Glutamatergic neuron (in vitro differentiated cells): Measurements from ENCODE around the gene RAET1L. TPM values are rescaled to one million over a fixed set of nuclear protein-coding genes. Genes with fewer than 3 reads are reported as not detected.
A peak's percentile ranks its signal among the peaks of the same experiment; 100 is the strongest.

Source experiments
- DNase-seq: peaks from one replicate; pipeline ENCODE4 v3.0.0; 2022
- H3K27ac Mint-ChIP-seq: one replicate; pipeline ENCODE4 v1.8.0; 2020; ENCODE audit warnings: mild to moderate bottlenecking, mixed read lengths, inconsistent platforms; ENCODE audit not compliant: unreplicated experiment
- H3K27me3 Mint-ChIP-seq: one replicate; pipeline ENCODE4 v1.8.0; 2020; ENCODE audit warnings: mild to moderate bottlenecking, moderate library complexity, mixed read lengths, inconsistent platforms; ENCODE audit not compliant: unreplicated experiment
- H3K36me3 Mint-ChIP-seq: one replicate; pipeline ENCODE4 v1.8.0; 2020; ENCODE audit warnings: mild to moderate bottlenecking, mixed read lengths, inconsistent platforms; ENCODE audit not compliant: unreplicated experiment
- H3K4me1 Mint-ChIP-seq: one replicate; pipeline ENCODE4 v1.8.0; 2020; ENCODE audit warnings: mild to moderate bottlenecking, low read depth, mixed read lengths, inconsistent platforms; ENCODE audit not compliant: unreplicated experiment
- H3K4me3 Mint-ChIP-seq: one replicate; pipeline ENCODE4 v1.8.0; 2020; ENCODE audit warnings: mild to moderate bottlenecking, mixed read lengths, inconsistent platforms; ENCODE audit not compliant: unreplicated experiment
- H3K9me3 Mint-ChIP-seq: one replicate; pipeline ENCODE4 v1.8.0; 2020; ENCODE audit warnings: mild to moderate bottlenecking, moderate library complexity, mixed read lengths, inconsistent platforms; ENCODE audit not compliant: unreplicated experiment
- total RNA-seq: library from RNA; stranded (reverse); fragmentation: NEBNext Ultra II Directional; extraction: Animal tissue kit (Norgen Biotek cat#: 25700); gene quantifications from one replicate; pipeline ENCODE4 v1.2.1, GENCODE V29; 2021; ENCODE audit not compliant: unreplicated experiment
- TF ChIP-seq, protein P1 (sequence below): fragments of 200-600 bp; sonication (generic); IDR thresholded peaks from one replicate; pipeline ENCODE4 v1.5.0; 2021; ENCODE audit not compliant: partially characterized antibody, unreplicated experiment

The RAET1L gene
- total RNA-seq, 1 donor from 2014 or later, result not detected

DNA sequence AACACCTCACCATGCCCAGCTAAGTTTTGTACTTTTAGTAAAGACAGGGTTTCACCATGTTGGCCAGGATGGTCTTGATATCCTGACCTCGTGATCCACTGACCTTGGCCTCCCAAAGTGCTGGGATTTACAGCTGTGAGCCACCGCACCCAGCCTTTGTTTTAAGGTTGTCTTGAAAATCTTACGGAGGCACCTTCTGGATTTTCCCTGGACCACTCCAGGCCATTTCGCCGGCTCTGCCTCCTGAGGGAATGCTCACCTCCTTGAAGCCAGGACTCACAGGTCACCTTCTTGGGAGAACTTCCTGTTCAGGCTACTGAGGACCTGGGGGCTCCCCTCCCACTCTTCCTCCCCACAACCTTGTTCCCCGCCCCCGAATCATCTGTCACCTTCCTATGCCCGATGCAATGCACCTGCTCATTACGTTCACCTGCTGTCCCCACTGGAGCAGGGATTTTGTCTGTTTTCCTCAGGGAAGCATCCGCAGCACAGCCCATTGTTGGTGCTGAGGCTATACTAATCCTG, 19.4 kb upstream of the RAET1L start:
- Mint-ChIP-seq H3K27me3 (peaks cover 7% of the 10 kb centered on the region), H3K4me3 (no peak overlapping the region), H3K4me1 (peaks cover 2% of the 10 kb centered on the region), H3K9me3 (peaks cover 3% of the 10 kb centered on the region), H3K27ac (no peak overlapping the region), H3K36me3 (no peaks in the 10 kb centered on the region)
- no peak for DNase-seq
- TF ChIP-seq, protein P1, sequence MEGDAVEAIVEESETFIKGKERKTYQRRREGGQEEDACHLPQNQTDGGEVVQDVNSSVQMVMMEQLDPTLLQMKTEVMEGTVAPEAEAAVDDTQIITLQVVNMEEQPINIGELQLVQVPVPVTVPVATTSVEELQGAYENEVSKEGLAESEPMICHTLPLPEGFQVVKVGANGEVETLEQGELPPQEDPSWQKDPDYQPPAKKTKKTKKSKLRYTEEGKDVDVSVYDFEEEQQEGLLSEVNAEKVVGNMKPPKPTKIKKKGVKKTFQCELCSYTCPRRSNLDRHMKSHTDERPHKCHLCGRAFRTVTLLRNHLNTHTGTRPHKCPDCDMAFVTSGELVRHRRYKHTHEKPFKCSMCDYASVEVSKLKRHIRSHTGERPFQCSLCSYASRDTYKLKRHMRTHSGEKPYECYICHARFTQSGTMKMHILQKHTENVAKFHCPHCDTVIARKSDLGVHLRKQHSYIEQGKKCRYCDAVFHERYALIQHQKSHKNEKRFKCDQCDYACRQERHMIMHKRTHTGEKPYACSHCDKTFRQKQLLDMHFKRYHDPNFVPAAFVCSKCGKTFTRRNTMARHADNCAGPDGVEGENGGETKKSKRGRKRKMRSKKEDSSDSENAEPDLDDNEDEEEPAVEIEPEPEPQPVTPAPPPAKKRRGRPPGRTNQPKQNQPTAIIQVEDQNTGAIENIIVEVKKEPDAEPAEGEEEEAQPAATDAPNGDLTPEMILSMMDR, result no peak

DNA sequence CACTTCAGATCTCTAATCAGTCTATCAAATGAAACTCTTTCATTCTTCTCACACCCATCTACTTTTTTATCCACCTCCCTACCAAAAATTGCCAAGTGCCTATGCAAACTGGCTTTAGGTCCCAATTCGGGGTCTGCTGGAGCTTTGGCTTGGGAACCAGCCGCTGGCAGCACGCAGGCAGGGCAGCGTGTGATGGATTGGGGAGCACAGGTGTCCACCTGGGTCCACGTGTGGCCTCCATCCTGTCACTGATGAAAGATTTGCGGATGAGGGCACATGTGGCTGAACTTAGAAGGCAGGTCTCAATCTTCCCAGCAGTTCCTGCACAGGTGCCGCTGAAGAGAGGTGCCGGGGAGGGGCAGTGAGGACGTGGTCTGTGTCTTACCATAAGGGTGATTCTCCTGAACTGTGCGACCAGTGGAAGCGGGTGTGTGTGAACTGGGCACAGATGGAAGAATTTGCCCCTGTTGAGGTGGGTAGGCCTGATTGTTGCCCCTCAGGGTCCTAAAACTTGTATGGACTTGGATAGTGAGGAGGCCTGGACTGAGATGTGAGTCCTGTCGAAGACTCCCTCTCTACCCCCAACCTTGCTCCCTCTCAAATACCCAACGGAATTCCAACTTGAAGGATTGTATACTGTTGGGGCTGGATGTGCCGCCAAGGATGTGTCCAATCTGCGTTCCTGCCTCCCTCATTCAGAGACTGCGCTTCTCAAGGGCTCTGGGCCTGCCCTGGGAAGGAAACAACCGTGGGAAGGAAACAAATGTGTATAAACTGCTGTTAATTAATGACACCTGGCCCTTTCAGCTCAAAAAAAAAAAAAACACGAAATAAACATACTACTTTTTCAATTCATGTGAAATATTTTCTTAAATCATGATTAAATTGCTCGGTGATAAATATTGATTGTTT, 18.4 kb upstream of the RAET1L start:
- no peak overlapping the region for H3K27ac Mint-ChIP-seq
- H3K27me3 Mint-ChIP-seq, result peaks cover 7% of the 10 kb centered on the region
- H3K36me3 Mint-ChIP-seq, result no peaks in the 10 kb centered on the region
- no peak overlapping the region for H3K4me3 Mint-ChIP-seq
- DNase-seq, result no peak
- TF ChIP-seq, protein P1, result no peak
- H3K9me3 Mint-ChIP-seq, result peaks cover 3% of the 10 kb centered on the region
- peaks cover 2% of the 10 kb centered on the region for H3K4me1 Mint-ChIP-seq

DNA sequence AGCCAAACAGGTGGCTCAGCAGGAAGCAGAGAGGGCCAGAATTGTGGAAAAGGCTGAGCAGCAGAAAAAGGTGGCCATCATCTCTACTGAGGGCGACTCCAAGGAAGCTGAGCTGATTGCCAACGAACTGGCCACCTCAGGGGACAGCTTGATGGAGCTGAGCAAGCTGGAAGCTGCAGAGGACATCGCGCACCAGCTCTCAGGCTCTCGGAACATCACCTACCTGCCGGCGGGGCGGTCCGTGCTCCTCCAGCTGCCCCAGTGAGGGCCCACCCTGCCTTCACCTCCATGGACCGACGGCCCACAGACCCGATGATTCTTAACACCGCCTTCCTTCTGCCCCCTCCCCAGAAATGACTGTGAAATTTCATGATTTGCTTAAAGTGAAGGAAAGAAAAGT, 17.8 kb upstream of the RAET1L start:
- Mint-ChIP-seq H3K4me3 (no peak overlapping the region), H3K9me3 (peaks cover 6% of the 10 kb centered on the region), H3K4me1 (peaks cover 4% of the 10 kb centered on the region), H3K27me3 (peaks cover 9% of the 10 kb centered on the region), H3K27ac (no peak overlapping the region), H3K36me3 (no peaks in the 10 kb centered on the region)
- no peak for DNase-seq
- TF ChIP-seq, protein P1, result no peak

DNA sequence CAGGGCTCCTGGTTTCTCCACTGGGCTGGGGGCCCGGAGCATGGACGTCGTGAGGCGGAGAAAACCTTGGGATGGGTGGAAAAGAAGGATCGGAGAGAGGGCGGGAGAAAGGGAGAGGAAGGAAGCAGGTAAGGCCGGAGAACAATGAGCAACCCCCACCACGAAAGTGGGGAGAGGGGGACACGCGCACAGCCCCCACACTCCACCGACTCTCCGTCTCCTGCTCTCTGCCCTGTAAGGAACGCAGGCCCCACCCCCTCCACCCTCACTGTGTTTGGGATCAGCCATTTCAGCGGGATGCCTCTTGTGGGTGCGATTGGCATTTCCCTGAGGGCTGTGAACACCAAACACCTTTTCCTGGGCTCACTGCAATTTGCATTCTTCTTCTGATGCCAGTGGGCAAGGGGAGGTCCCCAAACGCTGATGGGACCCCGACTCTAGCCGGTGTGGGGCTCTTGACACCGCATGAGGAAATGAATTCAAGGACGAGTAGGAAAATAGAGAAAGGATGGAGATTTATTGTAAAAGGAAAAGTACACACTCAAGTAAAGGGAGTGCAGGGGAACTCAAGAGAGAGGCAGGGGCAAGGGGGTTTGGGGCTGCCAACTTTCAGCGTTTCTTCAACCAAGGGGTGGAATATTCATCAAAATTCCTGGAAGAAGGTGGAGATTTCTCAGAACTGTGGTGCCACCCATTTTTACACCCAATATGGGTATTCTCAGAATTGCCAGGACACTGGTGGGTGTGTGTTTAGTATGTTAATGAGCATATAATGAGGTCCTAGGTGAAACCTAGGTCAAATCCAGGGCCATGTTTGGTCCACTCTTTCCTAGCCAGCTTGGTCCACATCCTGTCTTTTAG, 13.1 kb upstream of the RAET1L start:
- peak overlapping the region; percentile 51 for H3K4me3 Mint-ChIP-seq
- DNase-seq, result no peak

More for the DNA sequence above, 13.1 kb upstream of the RAET1L start:
- Mint-ChIP-seq H3K36me3 (no peaks in the 10 kb centered on the region), H3K9me3 (peaks cover 9% of the 10 kb centered on the region), H3K27me3 (peaks cover 24% of the 10 kb centered on the region), H3K27ac (no peak overlapping the region), H3K4me1 (peaks cover 6% of the 10 kb centered on the region)
- TF ChIP-seq, protein P1, result no peak
